Measurements from ENCODE around the gene TARS1.
A peak's percentile ranks its signal among the peaks of the same experiment; 100 is the strongest.
"Not testable (repeated sequence)": the region's sequence is repeated elsewhere in the genome, so short reads cannot be mapped to it uniquely, and the experiment has no call there.

Gene TARS1

DNA sequence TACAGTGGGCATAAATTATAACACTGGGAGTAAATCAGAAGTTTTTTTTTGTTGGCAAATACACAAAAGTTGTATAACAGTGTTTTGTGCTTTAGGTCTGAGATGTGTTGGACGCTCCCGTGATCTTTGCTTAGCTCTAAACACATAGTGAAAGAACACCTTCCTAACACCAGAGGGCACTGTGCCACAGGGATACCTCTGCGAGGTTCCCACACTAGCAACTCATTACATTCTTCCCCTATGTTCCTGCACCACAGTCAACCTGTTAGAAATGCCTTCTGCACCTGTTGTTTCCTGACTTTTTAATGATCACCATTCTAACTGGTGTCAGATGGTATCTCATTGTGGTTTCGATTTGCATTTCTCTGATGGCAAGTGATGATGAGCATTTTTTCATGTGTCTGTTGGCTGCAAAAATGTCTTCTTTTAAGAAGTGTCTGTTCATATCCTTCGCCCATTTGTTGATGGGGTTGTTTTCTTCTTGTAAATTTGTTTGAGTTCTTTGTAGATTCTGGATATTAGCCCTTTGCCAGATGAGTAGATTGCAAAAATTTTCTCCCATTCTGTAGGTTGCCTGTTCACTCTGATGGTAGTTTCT lies 4.8 kb upstream of the TARS1 start:
- peak; percentile 37 for DNase-seq (ENCODE audit: low read depth)
- TF ChIP-seq, protein P1, sequence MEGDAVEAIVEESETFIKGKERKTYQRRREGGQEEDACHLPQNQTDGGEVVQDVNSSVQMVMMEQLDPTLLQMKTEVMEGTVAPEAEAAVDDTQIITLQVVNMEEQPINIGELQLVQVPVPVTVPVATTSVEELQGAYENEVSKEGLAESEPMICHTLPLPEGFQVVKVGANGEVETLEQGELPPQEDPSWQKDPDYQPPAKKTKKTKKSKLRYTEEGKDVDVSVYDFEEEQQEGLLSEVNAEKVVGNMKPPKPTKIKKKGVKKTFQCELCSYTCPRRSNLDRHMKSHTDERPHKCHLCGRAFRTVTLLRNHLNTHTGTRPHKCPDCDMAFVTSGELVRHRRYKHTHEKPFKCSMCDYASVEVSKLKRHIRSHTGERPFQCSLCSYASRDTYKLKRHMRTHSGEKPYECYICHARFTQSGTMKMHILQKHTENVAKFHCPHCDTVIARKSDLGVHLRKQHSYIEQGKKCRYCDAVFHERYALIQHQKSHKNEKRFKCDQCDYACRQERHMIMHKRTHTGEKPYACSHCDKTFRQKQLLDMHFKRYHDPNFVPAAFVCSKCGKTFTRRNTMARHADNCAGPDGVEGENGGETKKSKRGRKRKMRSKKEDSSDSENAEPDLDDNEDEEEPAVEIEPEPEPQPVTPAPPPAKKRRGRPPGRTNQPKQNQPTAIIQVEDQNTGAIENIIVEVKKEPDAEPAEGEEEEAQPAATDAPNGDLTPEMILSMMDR (IDR thresholded peaks at IDR 0.05; ENCODE audit: control insufficient read depth, insufficient read depth, low read depth, low read length, missing control alignments), result peak; percentile 80
- H3K4me3 ChIP-seq (ENCODE audit: control insufficient read depth, low read depth, low read length), result not testable (repeated sequence)

DNA sequence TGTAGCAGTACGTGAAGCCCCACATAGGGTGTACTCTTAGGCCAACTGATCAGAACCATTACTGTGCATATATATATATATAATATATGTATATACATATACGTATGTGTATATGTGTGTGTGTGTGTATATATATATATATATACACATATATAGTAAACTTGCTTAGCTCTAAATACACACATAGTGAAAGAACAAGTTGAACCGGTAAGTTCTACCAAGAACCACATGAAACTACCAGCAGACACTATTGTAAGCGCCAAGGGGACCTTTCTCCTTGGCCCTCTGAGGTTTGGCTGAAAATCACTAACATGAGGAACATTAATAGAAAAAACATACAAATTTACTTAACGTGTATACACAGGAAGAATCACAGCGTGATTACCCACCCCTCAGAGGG lies 1.8 kb upstream of the TARS1 start:
- H3K4me3 ChIP-seq (ENCODE audit: control insufficient read depth, low read depth, low read length), result no peak overlapping the region
- TF ChIP-seq, protein P1 (IDR thresholded peaks at IDR 0.05; ENCODE audit: control insufficient read depth, insufficient read depth, low read depth, low read length, missing control alignments), result no peak
- no peak for DNase-seq (ENCODE audit: low read depth)

- H3K4me3 ChIP-seq (ENCODE audit: control insufficient read depth, low read depth, low read length), result peak overlapping the region; percentile 95
- DNase-seq (ENCODE audit: low read depth), result no peak
- TF ChIP-seq, protein P1 (IDR thresholded peaks at IDR 0.05; ENCODE audit: control insufficient read depth, insufficient read depth, low read depth, low read length, missing control alignments), result no peak
These were observed 772 bp upstream of the TARS1 start for GRCh38 chr5:33439905-33440481.

DNA sequence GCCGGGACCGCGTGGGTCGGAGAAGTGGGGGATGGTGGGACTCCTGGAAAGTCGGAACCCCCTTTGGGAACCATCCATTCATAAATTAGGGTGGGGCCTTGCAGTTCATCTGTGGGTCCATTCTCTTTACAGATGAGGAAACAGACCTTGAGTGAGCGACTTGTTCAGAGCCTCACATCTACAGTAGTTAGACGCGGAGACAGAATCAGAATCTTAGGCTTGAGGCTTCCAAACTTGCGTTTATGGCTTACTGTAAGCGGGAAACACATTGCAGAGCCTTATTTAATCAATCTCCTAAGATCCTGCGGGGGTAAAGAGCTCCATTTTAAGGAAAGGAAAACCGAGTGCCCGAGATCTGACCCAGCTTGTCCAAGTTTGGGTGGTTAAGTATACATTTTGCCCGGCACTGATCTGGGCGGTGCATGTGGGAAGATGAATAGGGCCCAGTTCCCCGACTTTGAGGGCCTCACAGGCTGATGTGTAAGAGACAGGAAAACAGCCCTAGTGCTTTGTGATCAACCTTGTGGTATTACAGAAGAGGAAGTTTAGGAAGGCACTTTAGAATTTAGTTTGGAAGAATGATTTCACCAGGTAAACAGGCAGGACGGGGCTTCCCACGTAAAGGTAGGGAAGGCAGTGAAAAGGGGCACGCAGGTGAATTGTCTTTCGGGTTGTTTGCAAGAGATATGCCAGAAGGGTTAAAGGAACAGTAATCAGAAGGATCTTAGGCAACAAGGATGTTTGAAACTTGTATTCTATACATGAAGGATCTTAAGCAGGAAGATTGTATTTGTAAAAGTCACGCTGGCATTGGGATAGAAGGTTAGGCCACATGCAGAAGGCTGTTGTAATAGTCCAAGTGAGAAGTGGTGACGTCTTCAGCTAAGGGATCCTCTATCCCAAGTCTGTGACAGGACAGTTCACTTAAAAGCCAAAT lies 744 bp downstream of the TARS1 start:
- H3K4me3 ChIP-seq (ENCODE audit: control insufficient read depth, low read depth, low read length), result peak overlapping the region; percentile 95
- TF ChIP-seq, protein P1 (IDR thresholded peaks at IDR 0.05; ENCODE audit: control insufficient read depth, insufficient read depth, low read depth, low read length, missing control alignments), result no peak
- peak; percentile 27 for DNase-seq (ENCODE audit: low read depth)

- DNase-seq (ENCODE audit: low read depth), result no peak
- TF ChIP-seq, protein P1 (IDR thresholded peaks at IDR 0.05; ENCODE audit: control insufficient read depth, insufficient read depth, low read depth, low read length, missing control alignments), result no peak
- no peak overlapping the region for H3K4me3 ChIP-seq (ENCODE audit: control insufficient read depth, low read depth, low read length)
These were observed 3.8 kb downstream of the TARS1 start for GRCh38 chr5:33444542-33444941.

DNA sequence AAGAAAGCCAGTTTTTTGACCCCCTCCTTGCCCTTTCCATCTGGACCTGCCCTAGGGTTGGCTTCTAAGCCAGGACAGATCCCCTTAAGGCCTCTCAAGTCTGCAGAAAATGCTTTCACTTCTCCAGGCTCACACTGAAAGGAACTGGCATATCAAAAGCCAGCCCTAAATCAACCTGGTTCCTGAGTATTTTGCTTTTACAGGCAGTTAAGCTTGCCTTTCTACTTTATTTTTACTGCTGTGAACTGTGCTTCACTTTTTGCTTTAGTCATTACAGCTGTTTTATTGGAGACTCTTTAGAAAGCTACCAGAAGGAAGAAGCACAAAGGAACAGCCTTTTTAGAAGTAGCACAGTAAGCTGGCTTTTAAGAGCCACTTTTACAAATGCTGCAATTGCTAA lies 5.0 kb downstream of the TARS1 start:
- TF ChIP-seq, protein P1 (IDR thresholded peaks at IDR 0.05; ENCODE audit: control insufficient read depth, insufficient read depth, low read depth, low read length, missing control alignments), result no peak
- no peak for DNase-seq (ENCODE audit: low read depth)
- no peak overlapping the region for H3K4me3 ChIP-seq (ENCODE audit: control insufficient read depth, low read depth, low read length)
